Measurements from ENCODE around the gene ST8SIA5. TPM values are rescaled to one million over a fixed set of nuclear protein-coding genes. Genes with fewer than 3 reads are reported as not detected.

ST8SIA5 gene
- total and polyA plus RNA-seq, 10 donors = under 0.01 to 0.30 (median 0.07) TPM; not detected in 3

DNA sequence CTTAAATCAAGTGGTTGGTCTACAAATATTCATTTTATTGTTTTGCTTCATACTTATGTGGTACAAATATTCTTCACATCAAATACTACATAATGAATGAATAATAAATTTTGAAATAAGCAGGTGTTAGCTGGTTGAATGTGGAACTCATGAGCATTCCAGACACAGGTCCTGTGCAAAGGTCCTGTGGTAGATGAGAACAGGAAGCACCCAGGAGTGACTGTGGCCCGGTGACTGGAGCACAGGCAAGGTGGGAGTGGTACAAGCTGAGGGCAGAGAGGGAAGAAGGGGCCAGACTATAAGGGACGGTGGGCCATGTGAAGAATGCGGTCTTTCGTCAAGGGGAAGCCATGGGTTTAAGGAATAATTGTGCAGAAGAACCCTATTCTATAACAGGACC, 73.6 kb downstream of the ST8SIA5 start:
- no peaks in the 10 kb centered on the region for H3K4me1 ChIP-seq
- no peak overlapping the region for H3K27ac ChIP-seq
- TF ChIP-seq POLR2A (IDR thresholded peaks at IDR 0.05) (no peak), POLR2AphosphoS5 (IDR thresholded peaks at IDR 0.05) (no peak)
- TF ChIP-seq, protein P1, sequence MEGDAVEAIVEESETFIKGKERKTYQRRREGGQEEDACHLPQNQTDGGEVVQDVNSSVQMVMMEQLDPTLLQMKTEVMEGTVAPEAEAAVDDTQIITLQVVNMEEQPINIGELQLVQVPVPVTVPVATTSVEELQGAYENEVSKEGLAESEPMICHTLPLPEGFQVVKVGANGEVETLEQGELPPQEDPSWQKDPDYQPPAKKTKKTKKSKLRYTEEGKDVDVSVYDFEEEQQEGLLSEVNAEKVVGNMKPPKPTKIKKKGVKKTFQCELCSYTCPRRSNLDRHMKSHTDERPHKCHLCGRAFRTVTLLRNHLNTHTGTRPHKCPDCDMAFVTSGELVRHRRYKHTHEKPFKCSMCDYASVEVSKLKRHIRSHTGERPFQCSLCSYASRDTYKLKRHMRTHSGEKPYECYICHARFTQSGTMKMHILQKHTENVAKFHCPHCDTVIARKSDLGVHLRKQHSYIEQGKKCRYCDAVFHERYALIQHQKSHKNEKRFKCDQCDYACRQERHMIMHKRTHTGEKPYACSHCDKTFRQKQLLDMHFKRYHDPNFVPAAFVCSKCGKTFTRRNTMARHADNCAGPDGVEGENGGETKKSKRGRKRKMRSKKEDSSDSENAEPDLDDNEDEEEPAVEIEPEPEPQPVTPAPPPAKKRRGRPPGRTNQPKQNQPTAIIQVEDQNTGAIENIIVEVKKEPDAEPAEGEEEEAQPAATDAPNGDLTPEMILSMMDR (IDR thresholded peaks at IDR 0.05 in 8 of 11, conservative IDR thresholded peaks at IDR 0.05 in 3 of 11) = no peak
- no peaks in the 10 kb centered on the region for H3K27me3 ChIP-seq (replicated peaks in 1 of 7)
- no peak overlapping the region for H3K4me3 ChIP-seq
- no peak for DNase-seq
- no peaks in the 10 kb centered on the region for H3K9me3 ChIP-seq
- WGBS, 5 donors = 67 to 97% (median 91%) methylated on average over 4 of the region's 4 CpGs
- intact Hi-C loops (cut with DNase I; ENCODE audit: low total_unique reads) = no loop called here
- no peaks in the 10 kb centered on the region for H3K36me3 ChIP-seq

DNA sequence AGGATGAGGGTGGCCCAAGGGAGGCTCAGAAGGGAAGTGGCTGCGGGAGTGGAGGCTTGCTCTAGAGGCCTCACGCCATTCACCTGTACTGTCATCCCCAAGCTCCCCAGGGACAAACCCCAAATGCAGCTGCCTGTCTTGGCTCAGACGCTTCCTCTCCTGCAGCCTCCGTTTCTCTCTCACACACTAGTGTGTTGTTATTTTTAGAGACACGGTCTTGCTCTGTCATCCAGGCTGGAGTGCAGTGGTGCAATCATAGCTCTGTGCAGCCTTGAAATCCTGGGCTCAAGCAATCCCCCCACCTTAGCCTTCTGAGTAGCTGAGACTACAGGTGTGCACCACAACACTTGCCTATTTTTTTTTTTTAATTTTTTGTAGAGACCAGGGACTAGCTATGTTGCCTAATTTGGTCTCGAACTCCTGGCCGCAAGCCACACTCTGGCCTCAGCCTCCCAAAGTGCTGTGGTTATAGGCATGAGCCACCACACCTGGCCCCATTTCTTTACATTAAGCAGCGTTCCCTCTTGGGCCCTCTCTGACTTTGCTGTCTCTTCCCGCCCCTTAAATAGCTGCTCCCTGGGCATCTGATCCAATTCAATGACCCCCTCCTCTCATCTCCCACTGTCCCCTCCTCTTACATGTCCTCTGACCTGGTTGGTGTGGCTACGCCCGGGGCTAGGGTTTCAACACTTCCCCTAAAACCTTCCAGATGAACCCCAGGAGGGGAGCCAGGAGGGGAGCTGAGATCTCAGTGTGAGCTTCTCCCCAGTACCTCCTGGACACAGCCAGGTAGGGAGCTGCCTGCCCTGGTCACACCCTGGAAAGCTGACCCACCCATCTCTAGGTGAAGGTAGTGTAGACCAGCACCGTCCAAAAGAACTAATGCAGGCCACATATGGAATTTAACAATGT, 75.8 kb downstream of the ST8SIA5 start:
- DNase-seq = no peak
- intact Hi-C loops (cut with DNase I; ENCODE audit: low total_unique reads) = no loop called here
- Histone ChIP-seq H3K27me3 (replicated peaks in 1 of 7) (peaks cover 0 to 5% (median 0%) of the 10 kb centered on the region in 7 donors), H3K4me3 (no peak overlapping the region), H3K27ac (no peak overlapping the region), H3K9me3 (no peaks in the 10 kb centered on the region), H3K4me1 (no peaks in the 10 kb centered on the region), H3K36me3 (no peaks in the 10 kb centered on the region)
- WGBS, 5 donors = 62 to 70% (median 65%) methylated on average over 11 to 12 of the region's 12 CpGs
- TF ChIP-seq POLR2AphosphoS5 (IDR thresholded peaks at IDR 0.05) = no peak
- no peak for TF ChIP-seq POLR2A (IDR thresholded peaks at IDR 0.05)
- TF ChIP-seq, protein P1 (IDR thresholded peaks at IDR 0.05 in 8 of 11, conservative IDR thresholded peaks at IDR 0.05 in 3 of 11) = no peak

DNA sequence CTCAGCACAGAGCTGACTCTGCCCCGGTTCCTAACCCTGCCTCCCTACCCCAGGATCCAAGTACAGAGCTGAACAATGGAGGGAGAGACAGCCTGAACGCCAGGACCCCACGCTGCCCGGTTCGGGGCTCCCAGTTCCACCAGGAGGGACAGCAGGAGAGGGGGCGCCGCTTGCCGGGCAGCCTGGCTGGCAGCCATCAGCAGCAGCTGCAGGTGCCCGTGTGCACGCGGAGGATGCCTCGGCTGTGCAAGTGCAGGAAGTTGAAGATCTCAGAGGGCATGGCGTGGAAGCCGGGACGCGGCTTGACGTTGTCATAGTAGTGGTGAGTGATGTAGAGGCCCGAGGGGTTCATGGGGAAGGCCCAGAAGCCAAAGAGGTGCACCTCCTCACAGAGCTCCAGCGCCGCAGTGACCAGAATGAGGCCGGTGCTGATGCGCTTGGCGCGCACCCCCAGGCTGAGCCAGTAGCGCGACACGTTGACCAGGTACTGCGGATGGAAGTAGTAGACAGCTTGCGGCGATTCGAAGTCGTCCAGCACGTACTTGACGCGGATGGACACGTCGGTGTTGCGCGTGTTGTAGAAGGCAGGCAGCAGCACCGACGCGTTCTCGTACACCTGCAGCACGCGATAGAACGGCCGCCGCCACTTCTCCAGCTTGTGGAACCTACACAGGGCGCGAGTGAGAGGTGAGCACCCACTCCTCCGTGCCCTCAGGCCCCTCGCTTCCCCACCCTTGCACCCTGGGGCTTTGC, 76.8 kb downstream of the ST8SIA5 start:
- intact Hi-C loops (cut with DNase I; ENCODE audit: low total_unique reads) = no loop called here
- TF ChIP-seq POLR2A (IDR thresholded peaks at IDR 0.05) = no peak
- TF ChIP-seq POLR2AphosphoS5 (IDR thresholded peaks at IDR 0.05) = no peak
- TF ChIP-seq, protein P1 (IDR thresholded peaks at IDR 0.05 in 8 of 11, conservative IDR thresholded peaks at IDR 0.05 in 3 of 11) = no peak
- WGBS, 5 donors = 93 to 95% (median 94%) methylated on average over 42 to 52 of the region's 52 CpGs

More for the DNA sequence above, 76.8 kb downstream of the ST8SIA5 start:
- Histone ChIP-seq H3K27ac (no peak overlapping the region), H3K9me3 (no peaks in the 10 kb centered on the region), H3K4me3 (no peak overlapping the region), H3K36me3 (no peaks in the 10 kb centered on the region), H3K4me1 (no peaks in the 10 kb centered on the region), H3K27me3 (replicated peaks in 1 of 7) (peaks cover 0 to 5% (median 0%) of the 10 kb centered on the region in 7 donors)
- no peak for DNase-seq
